IMR-90 (cell line): Measurements from ENCODE around the gene ARPC5. TPM values are rescaled to one million over a fixed set of nuclear protein-coding genes. Genes with fewer than 3 reads are reported as not detected.

Source experiments
- ATAC-seq: fragments of 200-7000 bp; cut with Tn5 transposase; 2 replicates; pipeline ENCODE4 v1.9.1; 2020; ENCODE audit warnings: low read depth, mild to moderate bottlenecking, moderate library complexity
- Bru-seq: library from RNA; stranded (reverse); fragments of 400-500 nt; gene quantifications from one replicate; lab custom pipeline; 2021; lab: Mats Ljungman, UMichigan
- BruChase-seq, 2 experiments: library from RNA; stranded (reverse); fragments of 400-500 nt; gene quantifications; one replicate each; lab custom pipeline; 2021; lab: Mats Ljungman, UMichigan
- BruUV-seq: library from RNA; stranded (reverse); fragments of 400-500 nt; replicated peaks from 2 replicates; lab custom pipeline; 2021; lab: Mats Ljungman, UMichigan
- CTCF ChIA-PET: fragments of 300-600 bp; formaldehyde crosslinking; extraction: SDS; loops from one replicate; lab custom pipeline; 2021; ENCODE audit warnings: antibody characterized with exemption; lab: Yijun Ruan, JAX
- POLR2A ChIA-PET: fragments of 300-600 bp; sonication (Branson Sonifier 250); formaldehyde crosslinking; loops from one replicate; lab custom pipeline; 2022; ENCODE audit warnings: antibody characterized with exemption; ENCODE audit not compliant: unreplicated experiment; lab: Charles Lee
- DNase-seq: peaks from one replicate; pipeline ENCODE4 v3.0.0; 2013
- H2AFZ ChIP-seq: replicated peaks from 2 replicates; pipeline ENCODE3; 2013; ENCODE audit warnings: low read length, mild to moderate bottlenecking; ENCODE audit not compliant: poor library complexity
- H2AK5ac ChIP-seq: 2 replicates; pipeline ENCODE4 v1.6.1; 2013; ENCODE audit warnings: low read depth, low read length, inconsistent platforms
- H2AK9ac ChIP-seq: replicated peaks from 2 replicates; pipeline ENCODE3; 2013; ENCODE audit warnings: mild to moderate bottlenecking, low read depth, low read length, moderate library complexity; ENCODE audit not compliant: poor library complexity
- H2BK120ac ChIP-seq: 2 replicates; pipeline ENCODE4 v1.6.1; 2013; ENCODE audit warnings: low read depth, low read length, inconsistent platforms
- H2BK15ac ChIP-seq: 3 replicates; pipeline ENCODE4 v1.6.1; 2013; ENCODE audit warnings: low read depth, low read length, inconsistent platforms
- H2BK20ac ChIP-seq: 2 replicates; pipeline ENCODE4 v1.6.1; 2013; ENCODE audit warnings: low read depth, mild to moderate bottlenecking, inconsistent platforms, low read length, moderate library complexity
- H2BK5ac ChIP-seq: 2 replicates; pipeline ENCODE4 v1.6.1; 2013; ENCODE audit warnings: mild to moderate bottlenecking, low read depth, low read length, inconsistent platforms; ENCODE audit not compliant: poor library complexity, severe bottlenecking
- H3K14ac ChIP-seq: replicated peaks from 2 replicates; pipeline ENCODE4 v1.6.1; 2013; ENCODE audit warnings: low read depth, low read length, inconsistent platforms
- H3K18ac ChIP-seq: 2 replicates; pipeline ENCODE4 v1.6.1; 2013; ENCODE audit warnings: low read depth, low read length, control low read depth
- H3K23ac ChIP-seq: 2 replicates; pipeline ENCODE4 v1.6.1; 2013; ENCODE audit warnings: low read depth, low read length, inconsistent platforms
- H3K27ac ChIP-seq: 2 replicates; pipeline ENCODE4 v1.5.1; 2013; ENCODE audit warnings: mild to moderate bottlenecking, control low read depth, low read length; ENCODE audit not compliant: insufficient read depth
- H3K27me3 ChIP-seq: 2 replicates; pipeline ENCODE4 v1.6.1; 2013; ENCODE audit warnings: low read length; ENCODE audit not compliant: control insufficient read depth, insufficient read depth
- H3K36me3 ChIP-seq: 2 replicates; pipeline ENCODE4 v1.6.1; 2013; ENCODE audit warnings: low read length, mixed read lengths; ENCODE audit not compliant: control insufficient read depth, insufficient read depth
- H3K4ac ChIP-seq: 2 replicates; pipeline ENCODE4 v1.6.1; 2013; ENCODE audit warnings: low read depth, low read length, inconsistent platforms
- H3K4me1 ChIP-seq: 2 replicates; pipeline ENCODE4 v1.6.1; 2013; ENCODE audit warnings: low read length, mixed read lengths; ENCODE audit not compliant: control insufficient read depth, insufficient read depth
- H3K4me2 ChIP-seq: 2 replicates; pipeline ENCODE4 v1.6.1; 2013; ENCODE audit warnings: low read depth, mild to moderate bottlenecking, control low read depth, low read length, moderate library complexity
- H3K4me3 ChIP-seq: 2 replicates; pipeline ENCODE4 v1.5.1; 2013; ENCODE audit warnings: low read depth, mild to moderate bottlenecking, control low read depth, low read length, moderate library complexity; ENCODE audit not compliant: insufficient read depth
- H3K56ac ChIP-seq: 2 replicates; pipeline ENCODE4 v1.6.1; 2013; ENCODE audit warnings: low read length, inconsistent platforms; ENCODE audit not compliant: insufficient read depth; ENCODE audit errors: extremely low read depth
- H3K79me1 ChIP-seq, 2 experiments: 2 replicates each; pipeline ENCODE4 v1.6.1; 2013; ENCODE audit warnings: low read length in 2 of 2, inconsistent platforms in 1 of 2, low read depth in 1 of 2
- H3K9ac ChIP-seq: 2 replicates; pipeline ENCODE4 v1.6.1; 2013; ENCODE audit warnings: low read depth, low read length, control low read depth
- H3K9me1 ChIP-seq: 2 replicates; pipeline ENCODE4 v1.6.1; 2013; ENCODE audit warnings: low read length, inconsistent platforms; ENCODE audit not compliant: insufficient read depth
- H3K9me3 ChIP-seq: 2 replicates; pipeline ENCODE4 v1.6.1; 2013; ENCODE audit warnings: low read length; ENCODE audit not compliant: control insufficient read depth, insufficient read depth
- H4K20me1 ChIP-seq: 2 replicates; pipeline ENCODE4 v1.6.1; 2013; ENCODE audit warnings: low read length, inconsistent platforms; ENCODE audit not compliant: insufficient read depth
- H4K5ac ChIP-seq: 2 replicates; pipeline ENCODE4 v1.6.1; 2013; ENCODE audit warnings: mild to moderate bottlenecking, low read depth, low read length, control low read depth
- H4K8ac ChIP-seq, 2 experiments: 2 replicates each; pipeline ENCODE4 v1.6.1; 2013; ENCODE audit warnings: low read depth in 2 of 2, low read length in 2 of 2, control low read depth in 1 of 2, inconsistent platforms in 1 of 2
- H4K91ac ChIP-seq: 2 replicates; pipeline ENCODE4 v1.6.1; 2013; ENCODE audit warnings: low read depth, low read length, inconsistent platforms; ENCODE audit not compliant: insufficient read depth
- BHLHE40 ChIP-seq: fragments of 150-350 bp; IDR thresholded peaks from 2 replicates; pipeline ENCODE4 v1.6.1; 2016; ENCODE audit warnings: mild to moderate bottlenecking, low read depth, low read length
- CEBPB ChIP-seq: IDR thresholded peaks from 2 replicates; pipeline ENCODE4 v1.6.1; 2012; ENCODE audit warnings: low read depth, low read length, improper control_type of control experiment
- CHD1 ChIP-seq: IDR thresholded peaks from 2 replicates; pipeline ENCODE4 v1.6.1; 2012; ENCODE audit warnings: low read depth, low read length, improper control_type of control experiment
- MAFK ChIP-seq: IDR thresholded peaks from 2 replicates; pipeline ENCODE4 v1.6.1; 2012; ENCODE audit warnings: low read depth, low read length, improper control_type of control experiment
- MAZ ChIP-seq: IDR thresholded peaks from 2 replicates; pipeline ENCODE4 v1.6.1; 2012; ENCODE audit warnings: low read depth, mild to moderate bottlenecking, low read length, improper control_type of control experiment, moderate library complexity, borderline replicate concordance
- MXI1 ChIP-seq: IDR thresholded peaks from 2 replicates; pipeline ENCODE4 v1.6.1; 2012; ENCODE audit warnings: low read depth, mild to moderate bottlenecking, low read length, moderate library complexity, borderline replicate concordance
- NFE2L2 ChIP-seq: fragments of 150-350 bp; IDR thresholded peaks from 2 replicates; pipeline ENCODE4 v1.6.1; 2016; ENCODE audit warnings: low read depth, mild to moderate bottlenecking, low read length
- POLR2A ChIP-seq: IDR thresholded peaks from 2 replicates; pipeline ENCODE4 v1.6.1; 2012; ENCODE audit warnings: mild to moderate bottlenecking, low read depth, low read length
- RCOR1 ChIP-seq: IDR thresholded peaks from 2 replicates; pipeline ENCODE4 v1.6.1; 2012; ENCODE audit warnings: mild to moderate bottlenecking, low read length, improper control_type of control experiment; ENCODE audit not compliant: insufficient replicate concordance
- WGBS, 2 experiments: methylation state at CpG; one replicate each; pipeline versions ENCODE4 v1.1.5 to v1.1.7; 2013; ENCODE audit warnings: missing lambda C conversion rate in 2 of 2; ENCODE audit not compliant: insufficient read length in 1 of 2; ENCODE audit errors: extremely low coverage in 2 of 2; 5-methylcytosine and 5-hydroxymethylcytosine counted together
- dilution Hi-C: fragments of 300-500 bp; cut with HindIII; formaldehyde crosslinking; loops from one replicate; pipeline ENCODE4 v1.14.3; 2018; ENCODE audit warnings: low sequenced_read_pairs; ENCODE audit not compliant: unreplicated experiment
- in situ Hi-C: fragments of 300-500 bp; cut with MboI; formaldehyde crosslinking; loops from 3 replicates; pipeline ENCODE4 v1.14.3; 2019; ENCODE audit warnings: low sequenced_read_pairs, inconsistent platforms, mixed read lengths
- intact Hi-C: fragments of 100-400 bp; cut with micrococcal nuclease; formaldehyde crosslinking; loops from 2 replicates; pipeline ENCODE4 v1.10.0; 2022
- long read RNA-seq: library from polyadenylated mRNA; unstranded; transcript quantifications from one replicate; pipeline ENCODE4 v2.0.0, GENCODE V29; 2021; ENCODE audit not compliant: unreplicated experiment
- polyA plus RNA-seq, 3 experiments: library from polyadenylated mRNA; depleted of rRNA; stranded (reverse); fragments of >200 nt; gene quantifications; 2 replicates each; pipeline ENCODE4 v1.2.3, GENCODE V29; 2012; ENCODE audit warnings: low replicate concordance in 1 of 3
- total RNA-seq: library from RNA; depleted of rRNA; stranded (reverse); fragments of >200 nt; gene quantifications from 2 replicates; pipeline ENCODE4 v1.2.3, GENCODE V29; 2012; rRNA removed
- TF ChIP-seq, protein P1 (sequence below): fragments of 150-350 bp; IDR thresholded peaks from 2 replicates; pipeline ENCODE4 v1.6.1; 2016; ENCODE audit warnings: low read depth, mild to moderate bottlenecking, low read length, moderate library complexity, borderline replicate concordance
- TF ChIP-seq, protein P2 (sequence below): conservative IDR thresholded peaks from 2 replicates; pipeline ENCODE4 v1.5.1; 2012; ENCODE audit warnings: mild to moderate bottlenecking, low read depth, low read length, improper control_type of control experiment

Gene ARPC5
- total RNA-seq, result 212 and 361 TPM in 2 replicates
- 91.0 and 132 TPM in 2 replicates for polyA plus RNA-seq (2012; rRNA removed)
- polyA plus RNA-seq (2012; cell fraction: cytosol; rRNA removed), result 38.8 and 57.1 TPM in 2 replicates
- 9.7 and 50.2 TPM in 2 replicates for polyA plus RNA-seq (2012; cell fraction: nucleus; rRNA removed; ENCODE audit: low replicate concordance)
- percentile 97 among the genes with signal in this experiment for Bru-seq, nascent RNA
- BruChase-seq, experiment 1, labeled RNA remaining after a 6-hour chase, result percentile 96 among the genes with signal in this experiment
- BruChase-seq, experiment 2, labeled RNA remaining after a 2-hour chase, result percentile 92 among the genes with signal in this experiment
- long read RNA-seq, full-length matches to known transcripts, result 312 of 345 reads
- long read RNA-seq, partial matches to known transcripts, result 24 of 345 reads
- long read RNA-seq, other reads (novel, unspliced or antisense), result 9 of 345 reads

DNA sequence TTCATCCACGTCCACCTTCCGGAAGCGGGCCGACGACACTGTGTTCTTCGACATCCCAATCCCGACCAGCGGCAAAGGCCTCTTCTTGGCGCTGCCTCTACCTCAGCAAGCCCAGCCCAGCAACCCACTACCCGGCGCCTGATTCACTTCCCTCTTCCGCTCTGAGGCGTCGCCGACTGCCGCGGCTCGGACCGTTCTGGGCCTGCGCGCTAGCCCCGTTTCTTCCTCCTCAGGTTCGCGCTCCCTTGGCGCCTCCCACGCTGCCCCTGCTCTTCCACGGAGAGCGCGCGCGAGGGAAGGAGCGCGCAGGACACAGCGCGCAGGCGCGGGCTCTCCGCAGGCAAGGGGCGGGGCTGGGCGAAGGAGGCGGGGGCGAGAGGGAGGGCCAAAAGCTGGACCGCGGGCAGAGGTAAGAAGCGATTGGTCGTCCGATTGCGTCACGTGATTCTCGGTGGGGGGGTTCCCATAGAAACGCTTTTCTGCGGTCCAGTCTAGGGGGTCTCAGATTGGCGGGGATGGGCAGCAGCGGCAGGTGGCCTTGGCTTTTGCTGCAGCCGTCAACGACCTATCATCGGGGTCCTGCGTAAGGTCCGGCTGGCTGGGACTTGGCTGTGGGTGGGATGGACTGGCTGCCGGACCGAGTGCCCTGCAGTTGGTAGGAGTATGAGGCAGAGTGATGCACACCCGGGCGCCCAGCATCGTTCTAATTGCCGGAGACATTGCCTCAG is at the start of gene ARPC5:
ARPC5 (minus strand) TSS at position 178 of the 728 bp plus-strand sequence; CDS start at position 54, 124 bp downstream.
- peak within 1 kb of the TSS; percentile 91 for H2AK5ac ChIP-seq
- dilution Hi-C loops (no loop called here), in situ Hi-C loops (no loop called here), intact Hi-C loops (loop anchor here (10.0 kb wide), 2 partner anchors 419 to 749 kb away; partner anchors contain the start of genes C1orf21 and TSEN15)
- H3K9ac ChIP-seq, result peak within 1 kb of the TSS; percentile 95
- peak within 1 kb of the TSS; percentile 86 for H4K5ac ChIP-seq
- no peak within 1 kb of the TSS; the same call in 2 of the 3 replicates for H2BK15ac ChIP-seq
- peak within 1 kb of the TSS; percentile 86 for H2AK9ac ChIP-seq
- peak within 1 kb of the TSS; percentile 88 for H3K18ac ChIP-seq
- peak within 1 kb of the TSS; percentile 85 for H3K4me3 ChIP-seq
- H3K4ac ChIP-seq, result peak within 1 kb of the TSS; percentile 98
- peak within 1 kb of the TSS; percentile 93 for H2BK5ac ChIP-seq
- peak; percentile 98 for DNase-seq
- H3K56ac ChIP-seq, result peak within 1 kb of the TSS; percentile 92
- H4K91ac ChIP-seq, result peak within 1 kb of the TSS; percentile 95
- POLR2A ChIA-PET, result interaction anchor here (0.5 kb wide), 1 partner anchor 422 kb away, joined by 5 read pairs; no protein-coding TSS in a partner anchor
- H3K27me3 ChIP-seq, result no peaks in the 10 kb centered on the region
- peak within 1 kb of the TSS; percentile 75 for H2BK120ac ChIP-seq
- peak within 1 kb of the TSS; percentile 90 to 95 for H4K8ac ChIP-seq
- H3K9me1 ChIP-seq, result 0 out of 2 replicates have a peak, but pooled peaks cover 3% of the 10 kb centered on the region
- no peak within 1 kb of the TSS for H2BK20ac ChIP-seq
- H3K79me1 ChIP-seq, result peaks cover 2 to 21% of the 10 kb centered on the region in 2 experiments
- peak; percentile 85 for ATAC-seq
- H3K4me2 ChIP-seq, result peak within 1 kb of the TSS; percentile 99
- peak within 1 kb of the TSS; percentile 99 for H3K14ac ChIP-seq
- H3K36me3 ChIP-seq, result peaks cover 3% of the 10 kb centered on the region; the same call in 1 of the 2 replicates
- peak within 1 kb of the TSS; percentile 98 for H3K23ac ChIP-seq
- peaks cover 2% of the 10 kb centered on the region for H3K4me1 ChIP-seq
- WGBS, 2 experiments, result 1% methylated on average over 24 of the region's 65 CpGs; no CpG with 5 or more reads in 1 of the 2 experiments
- H3K27ac ChIP-seq, result peak within 1 kb of the TSS; percentile 96
- CTCF ChIA-PET, result interaction anchor here (0.6 to 1.0 kb wide), 2 partner anchors 19 to 117 kb away, joined by 4 to 6 read pairs; no protein-coding TSS in a partner anchor
- H4K20me1 ChIP-seq, result peaks cover 11% of the 10 kb centered on the region; the same call in 1 of the 2 replicates
- BruUV-seq, result no TSS peak
- H2AFZ ChIP-seq, result peak within 1 kb of the TSS; percentile 95
- no peaks in the 10 kb centered on the region for H3K9me3 ChIP-seq
- TF ChIP-seq RCOR1 (no peak), CEBPB (peak; percentile 77), MAFK (no peak), BHLHE40 (0 out of 2 replicates have a peak, but pooled peaks have one; percentile 47), MXI1 (peak; percentile 46; the same call in 1 of the 2 replicates), POLR2A (peak; percentile 88), NFE2L2 (no peak; the same call in 1 of the 2 replicates), CHD1 (no peak), MAZ (peak; percentile 96)
- TF ChIP-seq, protein P1, sequence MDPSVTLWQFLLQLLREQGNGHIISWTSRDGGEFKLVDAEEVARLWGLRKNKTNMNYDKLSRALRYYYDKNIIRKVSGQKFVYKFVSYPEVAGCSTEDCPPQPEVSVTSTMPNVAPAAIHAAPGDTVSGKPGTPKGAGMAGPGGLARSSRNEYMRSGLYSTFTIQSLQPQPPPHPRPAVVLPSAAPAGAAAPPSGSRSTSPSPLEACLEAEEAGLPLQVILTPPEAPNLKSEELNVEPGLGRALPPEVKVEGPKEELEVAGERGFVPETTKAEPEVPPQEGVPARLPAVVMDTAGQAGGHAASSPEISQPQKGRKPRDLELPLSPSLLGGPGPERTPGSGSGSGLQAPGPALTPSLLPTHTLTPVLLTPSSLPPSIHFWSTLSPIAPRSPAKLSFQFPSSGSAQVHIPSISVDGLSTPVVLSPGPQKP, result no peak
- TF ChIP-seq, protein P2, sequence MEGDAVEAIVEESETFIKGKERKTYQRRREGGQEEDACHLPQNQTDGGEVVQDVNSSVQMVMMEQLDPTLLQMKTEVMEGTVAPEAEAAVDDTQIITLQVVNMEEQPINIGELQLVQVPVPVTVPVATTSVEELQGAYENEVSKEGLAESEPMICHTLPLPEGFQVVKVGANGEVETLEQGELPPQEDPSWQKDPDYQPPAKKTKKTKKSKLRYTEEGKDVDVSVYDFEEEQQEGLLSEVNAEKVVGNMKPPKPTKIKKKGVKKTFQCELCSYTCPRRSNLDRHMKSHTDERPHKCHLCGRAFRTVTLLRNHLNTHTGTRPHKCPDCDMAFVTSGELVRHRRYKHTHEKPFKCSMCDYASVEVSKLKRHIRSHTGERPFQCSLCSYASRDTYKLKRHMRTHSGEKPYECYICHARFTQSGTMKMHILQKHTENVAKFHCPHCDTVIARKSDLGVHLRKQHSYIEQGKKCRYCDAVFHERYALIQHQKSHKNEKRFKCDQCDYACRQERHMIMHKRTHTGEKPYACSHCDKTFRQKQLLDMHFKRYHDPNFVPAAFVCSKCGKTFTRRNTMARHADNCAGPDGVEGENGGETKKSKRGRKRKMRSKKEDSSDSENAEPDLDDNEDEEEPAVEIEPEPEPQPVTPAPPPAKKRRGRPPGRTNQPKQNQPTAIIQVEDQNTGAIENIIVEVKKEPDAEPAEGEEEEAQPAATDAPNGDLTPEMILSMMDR, result no peak
